Type B pancreatic cell (in vitro differentiated cells): ENCODE results near the gene RALGPS1. TPM values are rescaled to one million over a fixed set of nuclear protein-coding genes. Genes with fewer than 3 reads are reported as not detected.

Source experiments
- DNase-seq: peaks from one replicate; pipeline ENCODE4 v3.0.0; 2021; ENCODE audit warnings: mixed read lengths; ENCODE audit not compliant: unreplicated experiment; ENCODE audit errors: extremely low spot score
- H3K27ac Mint-ChIP-seq: 2 replicates; pipeline ENCODE4 v1.8.0; 2021; ENCODE audit warnings: mild to moderate bottlenecking, mixed read lengths
- H3K27me3 Mint-ChIP-seq: 2 replicates; pipeline ENCODE4 v1.8.0; 2021; ENCODE audit warnings: mixed read lengths
- H3K36me3 Mint-ChIP-seq: 2 replicates; pipeline ENCODE4 v1.8.0; 2021; ENCODE audit warnings: mixed read lengths
- H3K4me1 Mint-ChIP-seq: one replicate; pipeline ENCODE4 v1.8.0; 2021; ENCODE audit warnings: mixed read lengths; ENCODE audit not compliant: unreplicated experiment
- H3K4me3 Mint-ChIP-seq: 2 replicates; pipeline ENCODE4 v1.8.0; 2021; ENCODE audit warnings: mild to moderate bottlenecking, mixed read lengths
- H3K9me3 Mint-ChIP-seq: 2 replicates; pipeline ENCODE4 v1.8.0; 2021; ENCODE audit warnings: mixed read lengths
- CTCF ChIP-seq: fragments of 200-600 bp; sonication (generic); conservative IDR thresholded peaks from 2 replicates; pipeline ENCODE4 v1.5.0; 2021; ENCODE audit warnings: antibody characterized with exemption, mild to moderate bottlenecking
- total RNA-seq: library from RNA; stranded (reverse); gene quantifications from 2 replicates; pipeline ENCODE4 v1.2.1, GENCODE V29; 2021; ENCODE audit warnings: low replicate concordance

Gene RALGPS1
- total RNA-seq, 1 donor from 2014 or later, result 16.7 TPM

GRCh38 chr9:126984969-126985368 lies 70.4 kb downstream of the RALGPS1 start:
- no peak overlapping the region for H3K27ac Mint-ChIP-seq
- no peak overlapping the region for H3K4me3 Mint-ChIP-seq
- no peaks in the 10 kb centered on the region for H3K27me3 Mint-ChIP-seq
- no peak for DNase-seq
- no peak for TF ChIP-seq CTCF
- no peaks in the 10 kb centered on the region for H3K9me3 Mint-ChIP-seq
- peaks cover 7% of the 10 kb centered on the region for H3K36me3 Mint-ChIP-seq
- peaks cover 2% of the 10 kb centered on the region for H3K4me1 Mint-ChIP-seq

- peak overlapping the region; percentile 52 for H3K27ac Mint-ChIP-seq
- H3K9me3 Mint-ChIP-seq, result no peaks in the 10 kb centered on the region
- peaks cover 7% of the 10 kb centered on the region for H3K4me1 Mint-ChIP-seq
- no peak overlapping the region for H3K4me3 Mint-ChIP-seq
- H3K36me3 Mint-ChIP-seq, result peaks cover 11% of the 10 kb centered on the region
- no peak for DNase-seq
- TF ChIP-seq CTCF, result no peak
- H3K27me3 Mint-ChIP-seq, result no peaks in the 10 kb centered on the region
These were observed 71.4 kb downstream of the RALGPS1 start for GRCh38 chr9:126985870-126986498.

GRCh38 chr9:126986506-126986951 lies 71.9 kb downstream of the RALGPS1 start:
- Mint-ChIP-seq H3K9me3 (no peaks in the 10 kb centered on the region), H3K27me3 (no peaks in the 10 kb centered on the region), H3K36me3 (peaks cover 11% of the 10 kb centered on the region), H3K4me3 (no peak overlapping the region), H3K4me1 (peaks cover 7% of the 10 kb centered on the region), H3K27ac (no peak overlapping the region)
- no peak for DNase-seq
- no peak for TF ChIP-seq CTCF

GRCh38 chr9:126988857-126989256 lies 74.3 kb downstream of the RALGPS1 start:
- Mint-ChIP-seq H3K4me1 (peaks cover 7% of the 10 kb centered on the region), H3K9me3 (peaks cover 8% of the 10 kb centered on the region), H3K27me3 (no peaks in the 10 kb centered on the region), H3K36me3 (peaks cover 18% of the 10 kb centered on the region), H3K27ac (peak overlapping the region; percentile 29), H3K4me3 (no peak overlapping the region)
- no peak for DNase-seq
- no peak for TF ChIP-seq CTCF

DNA sequence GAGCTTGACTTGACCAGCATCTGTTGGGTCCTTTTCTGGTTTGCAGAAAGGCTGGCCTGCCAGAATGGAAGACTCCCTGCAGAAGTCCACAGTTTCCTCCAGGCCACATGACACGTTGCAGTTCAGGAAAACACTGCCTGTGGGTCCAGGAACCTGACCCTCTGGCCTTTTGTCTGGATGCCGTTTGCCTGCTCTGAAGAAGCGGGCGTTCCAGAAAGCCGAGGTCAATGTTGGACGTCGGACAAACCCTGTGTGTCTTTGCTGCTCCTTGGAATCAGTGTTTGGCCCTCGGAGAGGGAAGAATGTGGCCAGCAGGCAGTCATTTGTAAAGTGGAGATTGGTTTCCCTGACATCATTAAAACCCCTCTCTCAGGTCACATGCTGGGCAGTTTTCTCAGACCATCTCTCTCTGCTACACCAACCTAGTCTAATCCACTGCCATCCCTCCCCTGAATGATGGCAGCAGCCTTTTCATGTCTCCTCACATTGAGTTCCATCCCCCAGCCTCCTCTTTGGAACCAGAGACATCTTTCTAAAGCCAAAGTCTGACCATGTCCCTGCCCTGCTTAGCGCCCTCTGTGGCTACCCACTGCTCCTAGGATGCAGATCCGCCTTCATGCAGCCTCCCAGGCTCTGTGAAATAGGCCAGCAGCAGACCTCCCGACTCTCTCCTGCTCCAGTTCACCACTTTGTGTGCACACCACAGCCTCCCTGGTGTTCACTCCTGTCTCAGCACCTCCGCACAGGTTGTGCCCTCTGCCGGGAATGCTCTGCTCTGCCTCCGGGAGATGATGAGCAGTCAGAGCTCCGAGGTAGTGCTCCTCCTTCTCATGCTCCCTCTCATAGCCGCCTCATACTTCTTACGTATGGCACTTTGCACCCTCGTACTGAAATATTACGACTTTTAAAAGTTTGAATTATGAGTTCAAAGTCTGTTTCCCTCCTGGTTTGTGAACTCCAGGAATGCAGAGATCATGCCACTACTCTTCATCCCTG lies 75.6 kb downstream of the RALGPS1 start:
- H3K27me3 Mint-ChIP-seq, result no peaks in the 10 kb centered on the region
- H3K4me1 Mint-ChIP-seq, result peaks cover 7% of the 10 kb centered on the region
- DNase-seq, result no peak
- H3K9me3 Mint-ChIP-seq, result peaks cover 8% of the 10 kb centered on the region
- no peak overlapping the region for H3K27ac Mint-ChIP-seq
- no peak for TF ChIP-seq CTCF
- peaks cover 18% of the 10 kb centered on the region for H3K36me3 Mint-ChIP-seq
- H3K4me3 Mint-ChIP-seq, result no peak overlapping the region
